OCI-M2 (cell line): Measurements from ENCODE around the gene SPATA4.

Source experiments
- DNase-seq: peaks from one replicate; lab custom pipeline; 2025; ENCODE audit not compliant: unreplicated experiment; lab: John Stamatoyannopoulos, UW

SPATA4 gene

GRCh38 chr4:176189891-176190795, 5.2 kb downstream of the SPATA4 start:
- no peak for DNase-seq

DNA sequence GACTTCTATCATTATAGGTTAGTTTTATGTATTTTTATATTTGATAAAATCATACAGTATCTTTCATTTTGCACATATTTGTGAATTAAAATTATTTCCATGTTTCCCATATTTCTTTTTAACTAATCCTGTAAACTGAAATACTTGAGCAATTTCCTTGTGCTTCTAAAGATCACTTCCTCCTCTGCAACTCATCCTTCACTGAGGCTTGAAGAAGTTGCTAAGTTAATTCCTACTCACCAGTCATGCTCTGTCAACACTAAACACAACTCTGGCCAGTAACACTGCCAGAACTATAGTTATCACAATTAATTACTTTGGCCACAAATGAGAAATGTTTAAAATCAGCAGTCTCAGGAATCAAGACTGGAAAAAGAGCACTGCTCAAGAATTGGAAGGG, 6.7 kb downstream of the SPATA4 start:
- DNase-seq, result no peak

DNA sequence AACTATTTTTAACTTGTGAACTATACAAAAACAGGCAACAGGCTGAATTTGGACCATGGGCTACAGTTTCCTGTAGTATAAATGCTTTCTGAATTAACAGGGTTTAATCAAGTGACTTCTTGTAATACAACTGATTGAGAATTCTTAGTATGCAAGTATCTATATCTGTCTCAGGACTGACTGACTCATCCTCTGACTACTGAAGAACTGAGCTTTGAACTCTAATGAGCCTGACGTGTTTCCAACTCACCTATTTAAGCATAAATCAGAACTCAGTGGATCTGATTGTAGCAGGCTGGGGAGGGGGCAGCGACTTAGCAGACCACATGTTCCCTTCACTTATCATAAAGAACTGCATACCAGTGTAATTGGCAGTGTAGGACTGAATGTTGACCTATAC, 7.8 kb downstream of the SPATA4 start:
- DNase-seq, result no peak

GRCh38 chr4:176186671-176187395, 8.6 kb downstream of the SPATA4 start:
- DNase-seq, result no peak

GRCh38 chr4:176186067-176186466, 9.3 kb downstream of the SPATA4 start:
- DNase-seq, result no peak

DNA sequence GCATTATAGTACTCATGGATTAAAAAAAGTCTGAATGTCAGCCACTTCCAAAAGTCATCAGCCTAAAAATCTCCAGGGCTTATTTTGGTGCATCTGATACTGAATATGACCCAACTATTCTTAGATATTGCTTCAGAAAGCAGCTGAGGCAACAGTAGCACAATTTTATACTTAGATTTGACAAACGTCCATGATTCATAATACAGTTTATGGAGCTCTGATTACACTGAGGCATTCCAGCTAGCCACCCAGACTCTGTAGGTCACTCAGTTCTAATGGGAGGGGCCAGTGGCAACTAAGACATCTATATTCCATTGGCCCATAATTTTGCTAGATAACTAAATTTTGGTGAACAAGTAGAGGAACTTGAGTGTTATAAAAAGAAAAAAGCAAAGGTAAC, 10.3 kb downstream of the SPATA4 start:
- DNase-seq, result no peak

GRCh38 chr4:176163041-176163440, 32.3 kb downstream of the SPATA4 start:
- no peak for DNase-seq

DNA sequence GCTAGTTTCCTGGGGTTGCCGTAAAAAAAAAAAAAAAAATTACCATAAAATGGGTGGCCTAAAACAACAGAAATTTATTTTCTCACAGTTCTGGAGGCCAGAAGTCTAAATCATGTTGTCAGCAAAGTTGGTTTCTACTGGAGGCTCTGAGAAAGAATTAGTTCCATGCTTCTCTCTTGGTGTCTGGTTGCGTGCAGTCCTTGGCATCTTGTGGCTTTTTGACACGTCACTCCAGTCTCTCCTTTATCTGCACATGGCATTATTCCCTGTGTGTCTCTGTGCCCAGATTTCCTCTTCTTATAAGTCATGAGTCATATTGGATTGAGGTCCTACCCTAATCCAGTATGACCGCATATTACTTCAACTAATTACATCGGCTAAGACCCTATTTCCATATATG, 38.7 kb downstream of the SPATA4 start:
- no peak for DNase-seq

GRCh38 chr4:176153124-176153523, 42.3 kb downstream of the SPATA4 start:
- no peak for DNase-seq

GRCh38 chr4:176150704-176151103, 44.7 kb downstream of the SPATA4 start:
- no peak for DNase-seq

GRCh38 chr4:176150356-176150682, 45.1 kb downstream of the SPATA4 start:
- no peak for DNase-seq

DNA sequence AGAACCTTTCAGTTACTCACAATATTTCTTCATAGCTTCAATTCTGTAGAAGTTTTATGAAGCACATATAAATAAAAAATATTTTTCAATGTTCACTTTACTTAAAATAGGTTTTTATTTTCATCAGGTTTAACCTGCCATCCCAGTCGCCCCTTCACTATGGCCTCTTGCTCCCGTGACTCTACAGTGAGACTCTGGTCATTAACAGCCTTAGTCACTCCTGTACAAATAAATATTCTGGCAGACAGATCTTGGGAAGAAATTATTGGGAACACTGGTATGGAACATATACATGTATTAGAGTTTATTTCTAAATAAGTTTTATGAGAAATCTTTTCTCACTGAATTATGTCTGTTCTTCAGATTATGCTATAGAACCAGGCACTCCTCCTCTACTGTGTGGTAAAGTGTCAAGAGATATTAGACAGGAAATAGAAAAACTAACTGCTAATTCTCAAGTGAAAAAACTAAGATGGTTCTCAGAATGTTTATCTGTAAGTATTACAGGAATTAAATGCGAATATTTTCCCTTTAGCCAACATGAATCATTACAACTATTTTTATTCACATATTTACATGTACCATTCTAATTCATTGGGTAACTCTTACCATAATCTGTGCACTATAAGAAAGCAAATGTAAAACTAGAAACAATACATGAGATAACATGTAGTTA, 45.6 kb downstream of the SPATA4 start:
- DNase-seq, result no peak

DNA sequence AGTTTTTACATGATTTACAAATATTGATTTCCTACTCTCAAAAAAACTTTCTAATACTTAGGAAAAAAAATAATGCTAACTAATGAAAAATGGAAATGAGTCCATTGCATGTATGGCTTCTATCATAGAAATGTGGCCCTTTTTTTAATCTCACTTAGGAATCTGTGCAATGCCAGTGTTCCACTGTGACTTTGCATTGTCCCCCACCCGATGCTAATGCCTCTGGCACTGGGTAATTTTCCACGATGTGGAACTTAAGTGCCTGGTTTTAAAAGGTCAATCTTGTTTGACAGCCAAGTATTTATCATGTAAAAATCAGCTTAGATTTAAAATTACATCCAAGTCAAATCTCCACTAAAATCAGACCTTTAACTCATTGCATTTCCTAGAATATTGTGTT, 53.1 kb downstream of the SPATA4 start:
- DNase-seq, result no peak

GRCh38 chr4:176139518-176139917, 55.9 kb downstream of the SPATA4 start:
- DNase-seq, result no peak

DNA sequence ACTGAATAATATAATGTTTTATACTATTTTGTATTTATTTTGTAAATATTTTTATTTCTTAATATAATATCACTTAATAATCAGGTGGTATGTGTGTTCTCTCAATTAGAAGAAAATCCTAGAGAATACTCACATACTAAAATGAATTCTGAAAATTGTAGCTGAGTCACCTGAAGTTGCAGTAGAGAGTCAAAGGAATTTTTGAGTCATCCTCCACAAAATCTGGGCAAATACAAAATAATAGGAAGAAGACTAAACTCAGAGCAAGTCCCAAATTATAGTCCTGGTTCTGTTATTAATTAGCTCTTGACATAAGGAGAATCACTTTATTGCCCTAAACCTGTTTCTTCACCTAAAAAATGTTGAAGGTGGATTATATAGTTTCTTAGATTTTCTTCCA, 57.8 kb downstream of the SPATA4 start:
- DNase-seq, result no peak

GRCh38 chr4:176134670-176135069, 60.7 kb downstream of the SPATA4 start:
- no peak for DNase-seq
